ENCODE data around the gene DOCK2.

DNA sequence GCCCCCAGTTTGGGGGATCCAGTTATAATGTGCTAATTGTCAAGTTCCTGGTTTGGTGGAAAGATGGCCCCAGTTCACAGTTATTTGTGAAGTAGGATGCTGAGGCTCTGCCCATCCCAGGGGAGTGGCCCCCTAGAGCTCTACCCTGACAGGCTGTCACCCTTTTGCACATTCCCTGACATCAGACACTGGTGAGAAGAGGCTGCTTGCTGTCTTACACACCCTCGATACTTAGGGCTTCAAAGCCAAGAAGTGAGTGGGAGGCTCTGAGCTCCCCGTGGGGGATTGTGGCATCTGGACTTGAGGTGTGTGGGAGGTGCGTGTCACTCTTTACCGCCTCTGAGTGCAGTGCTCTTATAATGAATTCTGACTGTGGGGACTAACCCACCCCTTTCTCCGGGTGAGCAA is 168.5 kb downstream of the DOCK2 start:
- TF ChIP-seq, protein P1, sequence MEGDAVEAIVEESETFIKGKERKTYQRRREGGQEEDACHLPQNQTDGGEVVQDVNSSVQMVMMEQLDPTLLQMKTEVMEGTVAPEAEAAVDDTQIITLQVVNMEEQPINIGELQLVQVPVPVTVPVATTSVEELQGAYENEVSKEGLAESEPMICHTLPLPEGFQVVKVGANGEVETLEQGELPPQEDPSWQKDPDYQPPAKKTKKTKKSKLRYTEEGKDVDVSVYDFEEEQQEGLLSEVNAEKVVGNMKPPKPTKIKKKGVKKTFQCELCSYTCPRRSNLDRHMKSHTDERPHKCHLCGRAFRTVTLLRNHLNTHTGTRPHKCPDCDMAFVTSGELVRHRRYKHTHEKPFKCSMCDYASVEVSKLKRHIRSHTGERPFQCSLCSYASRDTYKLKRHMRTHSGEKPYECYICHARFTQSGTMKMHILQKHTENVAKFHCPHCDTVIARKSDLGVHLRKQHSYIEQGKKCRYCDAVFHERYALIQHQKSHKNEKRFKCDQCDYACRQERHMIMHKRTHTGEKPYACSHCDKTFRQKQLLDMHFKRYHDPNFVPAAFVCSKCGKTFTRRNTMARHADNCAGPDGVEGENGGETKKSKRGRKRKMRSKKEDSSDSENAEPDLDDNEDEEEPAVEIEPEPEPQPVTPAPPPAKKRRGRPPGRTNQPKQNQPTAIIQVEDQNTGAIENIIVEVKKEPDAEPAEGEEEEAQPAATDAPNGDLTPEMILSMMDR (conservative IDR thresholded peaks at IDR 0.05 in 1 of 2, IDR thresholded peaks at IDR 0.05 in 1 of 2; ENCODE audit: low read depth in 1 of 2, low read length in 2 of 2) = no peak
- TF ChIP-seq EZH2 (IDR thresholded peaks at IDR 0.05; ENCODE audit: low read length, missing control alignments) = no peak

Data from fibroblast of lung (primary cell).